ENCODE measurements around the gene SPAG4. TPM values are rescaled to one million over a fixed set of nuclear protein-coding genes. Genes with fewer than 3 reads are reported as not detected.

Gene SPAG4
- total and polyA plus RNA-seq, 10 donors = 2.5 to 32.1 (median 11.5) TPM

DNA sequence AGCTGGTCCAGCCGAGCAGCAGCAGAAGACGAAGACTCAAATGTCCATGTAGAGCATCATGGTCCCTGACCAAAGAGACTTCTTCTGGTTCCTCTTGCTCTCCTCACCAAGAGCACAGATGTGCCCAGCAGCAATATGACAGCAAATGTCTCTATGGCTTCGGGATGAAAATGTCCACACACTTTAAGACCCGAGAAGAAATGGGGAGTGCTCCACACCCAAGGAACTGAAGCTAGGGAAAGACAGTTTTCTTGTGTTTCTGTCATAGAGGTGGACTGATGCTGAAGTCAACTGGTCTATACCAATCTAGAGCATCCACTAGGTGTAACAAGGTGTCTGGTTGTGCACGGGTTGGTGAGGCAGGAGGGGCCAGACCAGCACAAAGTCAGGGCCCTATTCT lies 53.6 kb downstream of the SPAG4 start:
- no peak for DNase-seq

DNA sequence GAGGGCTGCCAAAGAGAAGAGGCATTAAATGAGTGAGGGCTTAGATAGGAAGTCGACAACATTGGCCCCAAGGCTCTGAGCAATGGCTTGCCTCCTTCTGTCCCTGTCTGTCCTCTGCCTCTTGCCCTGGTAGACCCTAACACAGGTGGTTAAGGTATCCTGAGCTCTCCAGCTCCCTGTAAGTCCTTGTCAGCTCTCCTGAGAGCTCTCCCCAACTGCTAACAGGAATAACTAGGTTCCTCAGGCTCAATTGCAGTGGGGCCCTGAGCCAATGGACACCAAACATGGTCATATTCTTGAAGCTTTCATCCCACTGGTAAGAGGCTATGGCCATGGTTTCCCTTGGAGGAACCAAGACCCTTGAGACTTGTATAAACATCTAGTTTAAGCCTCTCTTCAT lies 54.1 kb downstream of the SPAG4 start:
- H3K4me1 ChIP-seq = peaks cover 0 to 8% (median 4%) of the 10 kb centered on the region in 6 donors
- H3K27ac ChIP-seq = no peak overlapping the region
- WGBS, 5 donors = 78 to 100% (median 90%) methylated on average over 1 of the region's 1 CpG
- H3K36me3 ChIP-seq = peaks cover 0 to 73% (median 60%) of the 10 kb centered on the region in 6 donors
- no peak for TF ChIP-seq POLR2AphosphoS5 (IDR thresholded peaks at IDR 0.05)
- TF ChIP-seq, protein P1, sequence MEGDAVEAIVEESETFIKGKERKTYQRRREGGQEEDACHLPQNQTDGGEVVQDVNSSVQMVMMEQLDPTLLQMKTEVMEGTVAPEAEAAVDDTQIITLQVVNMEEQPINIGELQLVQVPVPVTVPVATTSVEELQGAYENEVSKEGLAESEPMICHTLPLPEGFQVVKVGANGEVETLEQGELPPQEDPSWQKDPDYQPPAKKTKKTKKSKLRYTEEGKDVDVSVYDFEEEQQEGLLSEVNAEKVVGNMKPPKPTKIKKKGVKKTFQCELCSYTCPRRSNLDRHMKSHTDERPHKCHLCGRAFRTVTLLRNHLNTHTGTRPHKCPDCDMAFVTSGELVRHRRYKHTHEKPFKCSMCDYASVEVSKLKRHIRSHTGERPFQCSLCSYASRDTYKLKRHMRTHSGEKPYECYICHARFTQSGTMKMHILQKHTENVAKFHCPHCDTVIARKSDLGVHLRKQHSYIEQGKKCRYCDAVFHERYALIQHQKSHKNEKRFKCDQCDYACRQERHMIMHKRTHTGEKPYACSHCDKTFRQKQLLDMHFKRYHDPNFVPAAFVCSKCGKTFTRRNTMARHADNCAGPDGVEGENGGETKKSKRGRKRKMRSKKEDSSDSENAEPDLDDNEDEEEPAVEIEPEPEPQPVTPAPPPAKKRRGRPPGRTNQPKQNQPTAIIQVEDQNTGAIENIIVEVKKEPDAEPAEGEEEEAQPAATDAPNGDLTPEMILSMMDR (IDR thresholded peaks at IDR 0.05 in 8 of 11, conservative IDR thresholded peaks at IDR 0.05 in 3 of 11) = no peak
- no peak for TF ChIP-seq POLR2A (IDR thresholded peaks at IDR 0.05)
- no peaks in the 10 kb centered on the region for H3K27me3 ChIP-seq (replicated peaks in 1 of 7)
- H3K4me3 ChIP-seq = no peak overlapping the region
- H3K9me3 ChIP-seq = no peaks in the 10 kb centered on the region
- no peak for DNase-seq
- intact Hi-C loops (cut with DNase I; ENCODE audit: low total_unique reads) = no loop called here

More for the DNA sequence above, 53.6 kb downstream of the SPAG4 start:
- H3K4me1 ChIP-seq = peaks cover 0 to 8% (median 4%) of the 10 kb centered on the region in 6 donors
- WGBS, 5 donors = 91 to 99% (median 95%) methylated on average over 4 to 5 of the region's 5 CpGs
- H3K27ac ChIP-seq = no peak overlapping the region
- no peaks in the 10 kb centered on the region for H3K9me3 ChIP-seq
- no peak overlapping the region for H3K4me3 ChIP-seq
- intact Hi-C loops (cut with DNase I; ENCODE audit: low total_unique reads) = no loop called here
- TF ChIP-seq POLR2A (IDR thresholded peaks at IDR 0.05) = no peak
- TF ChIP-seq, protein P1 (IDR thresholded peaks at IDR 0.05 in 8 of 11, conservative IDR thresholded peaks at IDR 0.05 in 3 of 11) = no peak
- TF ChIP-seq POLR2AphosphoS5 (IDR thresholded peaks at IDR 0.05) = no peak
- peaks cover 0 to 68% (median 55%) of the 10 kb centered on the region in 6 donors for H3K36me3 ChIP-seq
- H3K27me3 ChIP-seq (replicated peaks in 1 of 7) = no peaks in the 10 kb centered on the region

Small RNA genes within 50 kb of the gene (small RNA-seq; reads per million reads assigned to genes)
- gene RNU6-759P = 0 reads per million in 4 donors
- gene RPL37P1 = 0 reads per million in 4 donors

Other genes starting within 250 kb of the SPAG4 start
- 10 to 100 TPM; 38.1 to 69.0 (median 46.7) TPM for gene UQCC1, start 203.9 kb upstream of the SPAG4 start, total RNA-seq
- 10 to 100 TPM; 20.8 to 24.6 (median 23.1) TPM for gene UQCC1, start 203.9 kb upstream of the SPAG4 start, polyA plus RNA-seq
- gene GDF5, start 177.6 kb upstream of the SPAG4 start, total RNA-seq = not detected
- under 1 TPM; 0.02 to 0.06 (median 0.03) TPM for gene GDF5, start 177.6 kb upstream of the SPAG4 start, polyA plus RNA-seq
- 10 to 100 TPM; 44.3 to 70.0 (median 50.6) TPM for gene CEP250, start 160.2 kb upstream of the SPAG4 start, total RNA-seq
- 10 to 100 TPM; 15.2 to 25.6 (median 15.7) TPM for gene CEP250, start 160.2 kb upstream of the SPAG4 start, polyA plus RNA-seq
- gene C20orf173, start 86.2 kb upstream of the SPAG4 start, total RNA-seq = not detected
- not detected for gene C20orf173, start 86.2 kb upstream of the SPAG4 start, polyA plus RNA-seq
- 100 to 1,000 TPM; 127 to 179 (median 149) TPM for gene ERGIC3, start 73.8 kb upstream of the SPAG4 start, total RNA-seq
- gene ERGIC3, start 73.8 kb upstream of the SPAG4 start, polyA plus RNA-seq = 100 to 1,000 TPM; 134 to 179 (median 145) TPM
- 100 to 1,000 TPM in 6 of 7 donors, 10 to 100 TPM in 1; 93.9 to 247 (median 234) TPM for gene CPNE1, start 49.1 kb downstream of the SPAG4 start, total RNA-seq
- gene CPNE1, start 49.1 kb downstream of the SPAG4 start, polyA plus RNA-seq = 100 to 1,000 TPM; 183 to 215 (median 203) TPM
- 100 to 1,000 TPM in 1 of 7 donors, 10 to 100 TPM in 6; 44.6 to 100 (median 89.1) TPM for gene RBM12, start 49.1 kb downstream of the SPAG4 start, total RNA-seq
- 10 to 100 TPM; 10.6 to 17.9 (median 14.4) TPM for gene RBM12, start 49.1 kb downstream of the SPAG4 start, polyA plus RNA-seq
- 10 to 100 TPM; 22.8 to 40.8 (median 25.6) TPM for gene NFS1, start 83.5 kb downstream of the SPAG4 start, total RNA-seq
- gene NFS1, start 83.5 kb downstream of the SPAG4 start, polyA plus RNA-seq = 10 to 100 TPM; 21.3 to 33.8 (median 29.7) TPM
- gene ROMO1, start 83.6 kb downstream of the SPAG4 start, total RNA-seq = 100 to 1,000 TPM in 3 of 7 donors, 10 to 100 TPM in 4; 66.2 to 166 (median 75.7) TPM
- gene ROMO1, start 83.6 kb downstream of the SPAG4 start, polyA plus RNA-seq = 100 to 1,000 TPM; 333 to 372 (median 354) TPM
- 100 to 1,000 TPM; 386 to 649 (median 405) TPM for gene RBM39, start 126.4 kb downstream of the SPAG4 start, total RNA-seq
- 100 to 1,000 TPM; 287 to 638 (median 423) TPM for gene RBM39, start 126.4 kb downstream of the SPAG4 start, polyA plus RNA-seq
- gene PHF20, start 156.2 kb downstream of the SPAG4 start, total RNA-seq = 10 to 100 TPM; 49.9 to 89.9 (median 69.4) TPM
- 10 to 100 TPM; 40.0 to 49.3 (median 45.3) TPM for gene PHF20, start 156.2 kb downstream of the SPAG4 start, polyA plus RNA-seq